Activated naive CD8-positive, alpha-beta T cell treated with anti-CD3 and anti-CD28 coated beads, Interleukin-2, amount 50 U/mL, for 24 hours (primary cell): ENCODE measurements around the gene DGUOK.
"Not testable (repeated sequence)": the region's sequence is repeated elsewhere in the genome, so short reads cannot be mapped to it uniquely, and the experiment has no call there.

Source experiments
- ATAC-seq: fragments of 150-1000 bp; cut with Tn5 transposase; one replicate; pipeline ENCODE4 v1.10.0; 2021
- DNase-seq: peaks from one replicate; pipeline ENCODE4 v3.0.0; 2021
- H3K27ac Mint-ChIP-seq: one replicate; pipeline ENCODE4 v1.8.0; 2021; ENCODE audit warnings: mild to moderate bottlenecking, mixed read lengths
- H3K27me3 Mint-ChIP-seq: one replicate; pipeline ENCODE4 v1.8.0; 2021; ENCODE audit warnings: mixed read lengths
- H3K36me3 Mint-ChIP-seq: one replicate; pipeline ENCODE4 v1.8.0; 2021; ENCODE audit warnings: low read depth, mixed read lengths
- H3K4me1 Mint-ChIP-seq: one replicate; pipeline ENCODE4 v1.8.0; 2021; ENCODE audit warnings: mixed read lengths
- H3K4me3 Mint-ChIP-seq: one replicate; pipeline ENCODE4 v1.8.0; 2021; ENCODE audit warnings: mild to moderate bottlenecking, moderate library complexity, mixed read lengths
- H3K9me3 Mint-ChIP-seq: one replicate; pipeline ENCODE4 v1.8.0; 2021; ENCODE audit warnings: mixed read lengths

The DGUOK gene

DNA sequence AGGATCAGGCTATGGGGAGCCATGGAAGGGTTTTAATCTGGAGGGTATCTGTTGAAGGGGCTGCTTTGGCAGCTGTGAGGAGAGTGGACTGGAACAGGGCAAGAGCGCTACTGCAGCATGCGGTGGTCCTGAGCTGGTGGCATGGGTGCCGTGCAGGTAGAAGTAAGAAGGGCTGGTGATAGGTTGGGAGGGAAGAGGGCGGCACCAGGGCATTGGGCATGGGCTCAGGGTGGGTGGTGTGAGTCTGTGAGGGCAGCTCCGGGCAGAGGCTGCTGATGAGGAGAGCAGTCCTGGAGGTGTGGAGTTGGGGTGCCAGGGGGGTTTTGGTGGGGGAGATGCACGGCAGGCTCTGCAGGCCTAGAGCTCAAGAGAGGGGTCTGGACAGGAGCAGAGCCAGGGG, 31.8 kb upstream of the DGUOK start:
- no peak overlapping the region for H3K4me3 Mint-ChIP-seq
- ATAC-seq (no peak), DNase-seq (no peak)
- H3K4me1 Mint-ChIP-seq: peaks cover 35% of the 10 kb centered on the region
- H3K36me3 Mint-ChIP-seq: no peaks in the 10 kb centered on the region
- no peak overlapping the region for H3K27ac Mint-ChIP-seq
- no peaks in the 10 kb centered on the region for H3K9me3 Mint-ChIP-seq
- peaks cover 2% of the 10 kb centered on the region for H3K27me3 Mint-ChIP-seq

DNA sequence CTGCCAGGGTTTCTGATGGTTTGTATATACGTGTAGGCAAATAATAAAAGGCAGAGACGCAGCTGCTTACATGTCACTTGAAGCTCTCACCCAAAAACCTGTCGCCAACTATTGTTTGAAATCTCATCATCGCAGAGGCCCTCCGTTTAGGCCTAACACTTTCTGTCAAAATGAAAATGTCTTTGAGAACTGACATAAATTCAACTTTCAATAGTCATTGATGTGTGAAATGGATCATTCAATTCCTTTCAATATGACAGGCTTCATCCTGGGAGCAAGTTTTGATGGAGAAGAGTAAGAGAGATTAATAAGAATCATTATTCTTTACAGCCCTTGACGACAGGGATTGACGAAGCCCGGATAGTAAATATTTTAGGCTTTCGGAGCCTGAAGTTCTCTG, 31.2 kb upstream of the DGUOK start:
- Mint-ChIP-seq H3K27ac (no peak overlapping the region), H3K4me1 (peaks cover 35% of the 10 kb centered on the region), H3K36me3 (no peaks in the 10 kb centered on the region), H3K27me3 (peaks cover 2% of the 10 kb centered on the region), H3K9me3 (no peaks in the 10 kb centered on the region), H3K4me3 (no peak overlapping the region)
- DNase-seq (no peak), ATAC-seq (no peak)

DNA sequence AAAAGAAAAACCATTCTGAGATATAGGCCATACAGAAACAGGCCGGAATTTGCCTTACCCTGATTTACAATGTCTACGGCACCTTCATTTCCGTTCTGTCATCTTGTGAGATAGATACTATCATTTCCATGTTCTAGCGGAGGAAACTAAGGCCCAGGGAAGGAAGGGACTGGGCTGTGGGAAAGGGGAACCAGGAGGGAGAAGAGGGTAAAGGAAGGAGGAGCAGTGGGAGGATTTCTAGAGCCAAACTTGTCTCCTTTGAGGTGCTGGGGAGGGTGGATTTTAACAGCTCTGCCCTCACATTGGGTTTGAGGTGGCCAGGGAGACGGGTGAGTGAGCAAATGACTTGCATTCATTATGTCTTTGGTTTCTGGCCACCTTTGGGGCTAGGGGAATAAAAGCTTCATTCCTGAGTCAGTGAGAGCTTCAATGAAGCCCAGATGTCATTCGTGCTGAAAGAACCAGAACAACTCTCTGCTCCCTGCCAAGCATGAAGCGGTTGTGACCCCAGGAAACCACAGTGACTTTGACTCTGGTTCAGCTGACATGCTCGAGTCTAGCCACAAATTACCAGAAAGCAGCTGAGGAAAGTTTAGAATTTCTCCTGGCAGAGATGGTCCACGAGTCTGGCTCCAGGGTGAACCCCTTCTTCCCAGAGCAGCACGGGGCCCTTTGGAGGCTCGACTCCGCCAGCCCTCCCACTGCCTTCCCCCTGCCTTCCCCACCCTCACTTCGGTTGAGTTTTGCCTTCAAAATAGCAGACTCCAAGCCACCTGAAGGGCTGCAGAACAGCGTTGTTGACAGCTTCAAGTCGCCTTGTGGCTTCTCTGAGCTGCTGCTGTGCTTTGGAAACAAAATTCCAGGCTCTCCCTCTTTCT, 30.1 kb upstream of the DGUOK start:
- Mint-ChIP-seq H3K27ac (peak overlapping the region; percentile 89), H3K4me1 (peaks cover 35% of the 10 kb centered on the region), H3K4me3 (peak overlapping the region; percentile 52), H3K9me3 (no peaks in the 10 kb centered on the region), H3K27me3 (peaks cover 2% of the 10 kb centered on the region), H3K36me3 (no peaks in the 10 kb centered on the region)
- DNase-seq (peak; percentile 55), ATAC-seq (peak; percentile 96)

DNA sequence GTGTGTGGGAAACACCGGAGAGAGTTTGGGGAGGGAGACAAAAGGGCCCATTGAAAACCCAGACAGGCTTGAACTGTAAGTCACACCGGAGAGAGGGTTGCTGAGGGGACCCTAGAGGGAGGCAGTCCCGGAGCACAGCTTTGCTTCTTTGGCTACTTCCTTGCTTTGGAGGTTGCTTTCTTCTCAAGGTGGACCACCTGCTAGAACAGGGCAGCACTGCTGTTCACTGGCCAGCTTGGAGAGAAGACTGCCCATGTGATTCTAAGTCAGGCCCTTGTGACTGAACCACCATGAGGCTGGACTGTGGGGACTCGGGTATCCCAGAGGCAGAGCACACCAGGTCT, 29.5 kb upstream of the DGUOK start:
- Mint-ChIP-seq H3K27me3 (peaks cover 2% of the 10 kb centered on the region), H3K4me1 (peaks cover 35% of the 10 kb centered on the region), H3K36me3 (no peaks in the 10 kb centered on the region), H3K27ac (peak overlapping the region; percentile 89), H3K4me3 (no peak overlapping the region), H3K9me3 (no peaks in the 10 kb centered on the region)
- ATAC-seq (no peak), DNase-seq (no peak)

DNA sequence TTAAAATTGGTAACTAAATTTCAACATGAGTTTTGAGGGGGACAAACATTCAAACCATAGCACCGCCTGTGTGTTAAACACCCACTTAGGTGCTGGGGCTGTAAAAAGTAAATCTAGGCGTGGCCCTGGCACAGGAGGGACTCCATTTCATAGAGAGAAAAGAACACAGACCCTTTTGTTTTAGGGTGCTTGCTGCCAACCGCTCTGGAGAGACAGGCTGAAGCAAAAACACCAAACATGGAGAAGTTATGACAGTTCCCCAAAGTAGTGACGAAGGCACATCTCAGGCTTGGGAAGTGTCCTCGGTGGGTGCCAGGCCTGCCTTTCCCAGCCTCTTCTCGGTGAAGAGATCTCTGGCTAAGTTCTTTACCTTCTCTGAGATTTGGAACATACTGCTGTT, 28.7 kb upstream of the DGUOK start:
- H3K4me1 Mint-ChIP-seq: peaks cover 35% of the 10 kb centered on the region
- H3K4me3 Mint-ChIP-seq: no peak overlapping the region
- DNase-seq (no peak), ATAC-seq (no peak)
- H3K27me3 Mint-ChIP-seq: peaks cover 4% of the 10 kb centered on the region
- H3K27ac Mint-ChIP-seq: peak overlapping the region; percentile 89
- H3K36me3 Mint-ChIP-seq: no peaks in the 10 kb centered on the region
- no peaks in the 10 kb centered on the region for H3K9me3 Mint-ChIP-seq

DNA sequence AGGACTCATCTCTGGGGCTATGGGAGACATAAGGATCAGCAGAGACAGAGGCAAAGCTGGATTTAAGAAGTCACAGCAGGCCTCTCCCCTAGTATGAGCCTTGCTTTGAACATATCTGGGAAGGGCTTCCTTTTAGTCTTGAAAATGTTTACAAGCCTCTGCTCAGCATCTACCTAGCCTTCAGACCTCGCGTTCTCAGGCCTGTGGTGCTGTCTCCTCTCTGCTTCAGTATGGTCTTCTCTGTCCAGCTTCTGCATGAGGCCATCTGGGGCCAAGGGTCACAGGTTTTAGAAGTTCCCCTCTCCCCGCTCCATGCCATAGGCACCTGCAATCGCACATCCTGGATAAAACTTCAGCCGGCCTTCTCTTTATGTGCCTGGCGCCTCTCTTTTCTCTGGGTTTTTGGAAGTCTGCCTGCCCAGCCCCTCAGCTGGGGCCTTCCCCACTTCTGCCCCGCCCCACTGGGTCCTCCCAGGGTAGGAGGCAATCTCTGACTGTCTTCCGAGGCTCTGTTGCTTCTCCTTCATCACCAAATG, 26.8 kb upstream of the DGUOK start:
- Mint-ChIP-seq H3K9me3 (no peaks in the 10 kb centered on the region), H3K36me3 (no peaks in the 10 kb centered on the region), H3K4me3 (no peak overlapping the region), H3K4me1 (peaks cover 31% of the 10 kb centered on the region), H3K27me3 (peaks cover 4% of the 10 kb centered on the region), H3K27ac (no peak overlapping the region)
- DNase-seq: no peak
- no peak for ATAC-seq

DNA sequence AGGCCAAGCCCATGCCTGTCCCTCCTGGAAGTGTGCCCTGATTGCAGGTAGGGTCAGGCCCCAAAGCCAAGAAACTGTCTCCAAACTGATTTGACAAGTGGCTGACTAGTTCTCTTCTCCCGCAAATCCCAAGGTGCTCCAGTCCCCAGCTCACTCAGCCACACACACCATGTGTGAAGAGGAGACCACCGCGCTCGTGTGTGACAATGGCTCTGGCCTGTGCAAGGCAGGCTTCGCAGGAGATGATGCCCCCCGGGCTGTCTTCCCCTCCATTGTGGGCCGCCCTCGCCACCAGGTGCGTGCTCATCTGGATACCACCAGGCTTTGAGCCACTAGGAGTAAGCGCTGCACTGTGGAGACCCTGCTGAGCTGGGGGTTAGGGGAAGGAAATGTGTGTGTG, 25.5 kb upstream of the DGUOK start:
- peaks cover 18% of the 10 kb centered on the region for H3K4me1 Mint-ChIP-seq
- H3K9me3 Mint-ChIP-seq: no peaks in the 10 kb centered on the region
- no peaks in the 10 kb centered on the region for H3K36me3 Mint-ChIP-seq
- peaks cover 4% of the 10 kb centered on the region for H3K27me3 Mint-ChIP-seq
- DNase-seq (no peak), ATAC-seq (no peak)
- no peak overlapping the region for H3K4me3 Mint-ChIP-seq
- H3K27ac Mint-ChIP-seq: no peak overlapping the region

DNA sequence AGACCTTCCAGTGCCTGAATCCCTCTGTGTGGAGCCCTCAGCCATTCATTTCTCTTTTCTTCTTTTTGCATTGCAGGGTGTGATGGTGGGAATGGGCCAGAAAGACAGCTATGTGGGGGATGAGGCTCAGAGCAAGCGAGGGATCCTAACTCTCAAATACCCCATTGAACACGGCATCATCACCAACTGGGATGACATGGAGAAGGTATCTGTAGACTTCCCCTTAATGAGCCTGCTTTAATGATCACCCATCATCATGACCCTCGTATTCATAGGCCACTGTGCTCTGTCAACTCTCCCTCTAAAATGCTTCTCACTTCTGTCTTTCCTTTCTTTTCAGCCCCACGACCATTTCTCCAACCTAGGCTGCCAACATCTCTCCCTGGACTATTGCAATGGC, 24.4 kb upstream of the DGUOK start:
- Mint-ChIP-seq H3K27ac (no peak overlapping the region), H3K4me1 (peaks cover 7% of the 10 kb centered on the region), H3K27me3 (peaks cover 4% of the 10 kb centered on the region), H3K9me3 (no peaks in the 10 kb centered on the region), H3K4me3 (no peak overlapping the region), H3K36me3 (no peaks in the 10 kb centered on the region)
- ATAC-seq (no peak), DNase-seq (no peak)

DNA sequence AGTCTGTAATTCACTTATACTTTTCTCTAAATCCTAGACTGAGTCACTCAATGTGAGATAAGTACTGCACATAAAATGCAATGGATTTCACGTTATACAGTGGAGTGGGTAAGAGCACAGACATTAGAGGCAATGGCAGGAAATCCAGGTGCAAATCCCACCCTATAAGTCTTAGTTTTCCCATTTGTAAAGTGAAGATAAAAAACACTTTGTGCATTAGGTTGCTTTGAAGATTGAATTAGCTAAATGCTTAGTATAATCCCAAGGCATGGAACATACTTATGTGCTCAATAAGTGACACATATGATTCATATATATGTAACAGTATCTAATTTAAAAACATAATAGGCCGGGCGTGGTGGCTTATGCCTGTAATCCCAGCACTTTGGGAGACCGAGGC, 23.4 kb upstream of the DGUOK start:
- no peak overlapping the region for H3K27ac Mint-ChIP-seq
- no peaks in the 10 kb centered on the region for H3K9me3 Mint-ChIP-seq
- ATAC-seq: no peak
- H3K4me1 Mint-ChIP-seq: peaks cover 10% of the 10 kb centered on the region
- DNase-seq: no peak
- no peak overlapping the region for H3K4me3 Mint-ChIP-seq
- H3K27me3 Mint-ChIP-seq: peaks cover 2% of the 10 kb centered on the region
- H3K36me3 Mint-ChIP-seq: no peaks in the 10 kb centered on the region

DNA sequence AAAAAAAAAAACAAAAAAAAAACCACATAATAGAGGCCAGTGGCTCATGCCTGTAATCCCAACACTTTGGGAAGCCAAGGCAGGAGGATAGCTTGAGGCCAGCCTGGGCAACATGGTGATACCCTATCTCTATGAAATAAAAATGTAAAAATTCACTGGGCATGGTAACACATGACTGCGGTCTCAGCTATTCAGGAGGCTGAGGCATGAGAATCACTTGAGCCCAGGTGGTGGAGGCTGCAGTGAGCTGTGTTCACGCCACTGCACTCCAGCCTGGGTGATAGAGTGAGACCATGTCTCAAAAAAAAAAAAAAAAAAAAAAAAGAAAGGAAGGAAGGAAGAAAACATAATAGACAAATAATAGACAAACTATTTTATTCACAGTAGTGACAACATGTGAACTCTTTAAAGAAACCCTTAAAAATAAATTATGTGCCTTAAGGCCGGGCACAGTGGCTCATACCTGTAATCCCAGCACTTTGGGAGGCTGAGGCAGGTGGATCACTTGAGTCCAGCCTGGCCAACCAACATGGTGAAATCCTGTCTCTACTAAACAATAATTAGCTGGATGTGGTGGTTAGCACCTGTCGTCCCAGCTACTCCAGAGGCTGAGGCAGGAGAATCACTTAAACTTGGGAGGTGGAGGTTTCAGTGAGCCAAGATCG, 22.6 kb upstream of the DGUOK start:
- H3K4me3 Mint-ChIP-seq, H3K27ac Mint-ChIP-seq, H3K36me3 Mint-ChIP-seq, ATAC-seq, H3K9me3 Mint-ChIP-seq, DNase-seq, H3K27me3 Mint-ChIP-seq: not testable (repeated sequence)
- H3K4me1 Mint-ChIP-seq: peaks cover 16% of the 10 kb centered on the region

DNA sequence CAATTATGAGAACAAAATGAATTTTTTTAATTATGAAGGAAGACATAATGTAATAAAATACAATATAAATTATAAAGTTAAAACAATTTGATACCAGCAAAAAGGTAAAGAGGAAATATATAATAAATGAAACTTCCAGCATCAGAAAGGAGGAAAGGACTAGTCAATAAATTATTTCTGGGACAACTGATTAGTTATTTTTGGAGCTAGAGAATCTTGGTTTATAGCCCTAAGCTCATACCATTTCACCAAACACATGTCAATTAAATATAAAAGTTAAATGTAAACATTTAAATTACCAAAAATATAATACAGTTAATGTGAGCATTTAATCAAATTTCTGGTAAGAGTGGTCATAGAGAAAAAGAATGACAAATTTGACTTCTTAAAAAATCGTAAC, 21.7 kb upstream of the DGUOK start:
- no peaks in the 10 kb centered on the region for H3K9me3 Mint-ChIP-seq
- H3K27me3 Mint-ChIP-seq: peaks cover 2% of the 10 kb centered on the region
- no peak overlapping the region for H3K4me3 Mint-ChIP-seq
- ATAC-seq (no peak), DNase-seq (no peak)
- peaks cover 16% of the 10 kb centered on the region for H3K4me1 Mint-ChIP-seq
- H3K36me3 Mint-ChIP-seq: no peaks in the 10 kb centered on the region
- no peak overlapping the region for H3K27ac Mint-ChIP-seq

DNA sequence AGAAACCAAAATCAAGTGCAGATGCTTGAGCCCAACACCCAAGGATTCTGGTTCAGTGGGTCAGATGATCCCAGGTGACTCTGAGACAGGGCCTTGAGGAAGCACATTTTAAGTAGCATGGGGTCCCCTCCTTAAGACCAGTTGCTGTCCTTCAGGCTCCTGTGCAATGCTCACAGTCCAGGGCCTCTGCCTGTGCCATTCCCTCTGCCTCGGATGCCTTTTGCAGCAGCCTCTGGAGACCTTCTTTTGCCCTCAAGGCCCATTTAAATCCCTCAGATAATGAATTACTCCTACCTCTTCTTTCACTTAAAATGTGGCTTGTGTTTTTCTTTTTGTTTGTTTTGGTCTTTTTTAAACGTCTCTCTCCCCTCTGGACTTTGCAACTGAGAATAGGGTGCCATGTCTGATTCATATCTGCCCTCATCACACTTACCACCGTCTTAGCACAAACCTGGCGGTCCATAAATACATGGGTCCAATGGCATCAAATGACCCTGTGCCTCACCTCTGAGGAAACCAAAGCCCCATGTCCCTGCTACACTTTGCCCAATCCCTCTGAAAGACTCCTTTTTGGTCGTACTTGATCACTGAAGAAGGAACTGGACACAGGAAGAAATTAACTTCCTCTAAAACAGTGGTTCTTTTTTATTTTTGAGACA, 19.7 kb upstream of the DGUOK start:
- Mint-ChIP-seq H3K36me3 (no peaks in the 10 kb centered on the region), H3K4me3 (no peak overlapping the region), H3K27ac (no peak overlapping the region), H3K4me1 (peaks cover 16% of the 10 kb centered on the region), H3K27me3 (peaks cover 2% of the 10 kb centered on the region), H3K9me3 (no peaks in the 10 kb centered on the region)
- ATAC-seq (no peak), DNase-seq (no peak)

DNA sequence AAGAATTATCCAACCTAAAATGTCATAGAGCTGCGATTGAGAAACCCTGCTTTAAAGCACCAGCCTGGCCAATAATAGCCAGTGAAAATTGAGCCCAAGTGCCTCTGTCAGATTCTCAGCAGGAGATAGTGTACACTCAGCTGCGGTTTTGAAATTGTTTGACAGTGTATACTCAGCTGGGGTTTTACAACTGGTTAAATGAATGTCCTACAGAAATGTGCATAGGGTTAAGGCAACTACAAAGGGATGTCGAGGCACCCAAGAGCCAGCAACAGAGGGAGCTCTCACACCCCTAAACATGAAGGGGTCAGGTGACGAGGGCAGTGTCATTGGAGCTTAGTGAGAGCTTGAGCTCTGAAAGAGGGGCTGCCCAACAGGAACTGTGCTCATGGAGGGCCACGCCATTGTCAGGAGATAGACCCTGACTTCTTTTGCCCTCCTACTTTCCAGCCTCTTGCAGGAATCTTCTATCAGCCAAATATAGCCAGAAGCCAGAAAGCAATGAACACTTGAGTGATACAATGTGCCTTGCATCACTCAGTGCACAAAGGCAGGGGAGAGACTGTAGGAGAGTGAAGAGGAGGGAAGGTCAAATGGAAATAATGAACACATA, 18.7 kb upstream of the DGUOK start:
- ATAC-seq (peak; percentile 93), DNase-seq (peak; percentile 58)
- no peaks in the 10 kb centered on the region for H3K36me3 Mint-ChIP-seq
- no peaks in the 10 kb centered on the region for H3K27me3 Mint-ChIP-seq
- H3K4me3 Mint-ChIP-seq: no peak overlapping the region
- peaks cover 16% of the 10 kb centered on the region for H3K4me1 Mint-ChIP-seq
- H3K27ac Mint-ChIP-seq: peak overlapping the region; percentile 52
- H3K9me3 Mint-ChIP-seq: no peaks in the 10 kb centered on the region
